Lung (tissue), 12 donors: ENCODE measurements around the gene GFPT2. TPM values are rescaled to one million over a fixed set of nuclear protein-coding genes. Genes with fewer than 3 reads are reported as not detected.

Experiments used
- ATAC-seq: fragments of 200-7000 bp; cut with Tn5 transposase; one replicate; pipeline ENCODE4 v1.9.1; 2020; ENCODE audit warnings: moderate number of reproducible peaks; ENCODE audit not compliant: insufficient read depth, low FRiP score
- DNase-seq, 3 donors: peaks; one replicate each; pipeline ENCODE4 v3.0.0-alpha.2; 2013 to 2017
- H3K27ac ChIP-seq, 2 donors: one replicate each; pipeline ENCODE4 v1.5.1; 2013; ENCODE audit warnings: mild to moderate bottlenecking in 2 of 2, moderate library complexity in 2 of 2, control low read depth in 1 of 2, inconsistent platforms in 1 of 2, low read depth in 1 of 2, low read length in 1 of 2
- H3K27me3 ChIP-seq, 3 donors: one replicate each; pipeline ENCODE4 v1.5.1; 2013; ENCODE audit warnings: low read length in 2 of 3; ENCODE audit not compliant: control insufficient read depth in 3 of 3, insufficient read depth in 3 of 3
- H3K36me3 ChIP-seq, 4 donors: one replicate each; pipeline ENCODE4 v1.5.1; 2013; ENCODE audit warnings: low read length in 4 of 4, mild to moderate bottlenecking in 1 of 4, moderate library complexity in 1 of 4; ENCODE audit not compliant: control insufficient read depth in 4 of 4, insufficient read depth in 4 of 4
- H3K4me1 ChIP-seq, 5 donors: one replicate each; pipeline ENCODE4 v1.5.1; 2013; ENCODE audit warnings: low read length in 5 of 5, mild to moderate bottlenecking in 2 of 5, moderate library complexity in 1 of 5; ENCODE audit not compliant: control insufficient read depth in 5 of 5, insufficient read depth in 5 of 5
- H3K4me3 ChIP-seq: one replicate; pipeline ENCODE4 v1.5.1; 2013; ENCODE audit warnings: mild to moderate bottlenecking, control low read depth, moderate library complexity
- H3K9ac ChIP-seq, 2 donors: one replicate each; pipeline ENCODE4 v1.5.1; 2013; ENCODE audit warnings: low read length in 2 of 2, control low read depth in 1 of 2; ENCODE audit not compliant: insufficient read depth in 1 of 2
- H3K9me3 ChIP-seq, 4 donors: one replicate each; pipeline ENCODE4 v1.5.1; 2013; ENCODE audit warnings: low read length in 3 of 4, mild to moderate bottlenecking in 1 of 4, moderate library complexity in 1 of 4; ENCODE audit not compliant: control insufficient read depth in 4 of 4, insufficient read depth in 3 of 4
- WGBS, 2 donors: extraction: QIAGEN DNeasy Blood & Tissue Kit; methylation state at CpG; one replicate each; pipeline ENCODE4 v1.1.7; 2013; 5-methylcytosine and 5-hydroxymethylcytosine counted together
- polyA plus RNA-seq, 2 donors: library from polyadenylated mRNA; stranded (reverse); fragments of 200-250 nt; gene quantifications; one replicate each; pipeline ENCODE4 v1.2.1, GENCODE V29; 2013
- total RNA-seq, 2 donors: library from RNA; depleted of rRNA in 1 of 2; stranded (reverse); fragments of >200 nt in 1 of 2; gene quantifications; one replicate each; pipeline ENCODE4 v1.2.1, GENCODE V29; 2014 to 2021
- TF ChIP-seq, protein P1 (sequence below): IDR thresholded peaks from 2 replicates; pipeline ENCODE4 v1.5.1; 2012; ENCODE audit warnings: mild to moderate bottlenecking; ENCODE audit errors: control extremely low read depth, extremely low read depth
- donor health status: control.
- donor health status: control.
- donor health status: Bipolar disorder and iron deficiency.
- donor health status: healthy.
- donor health status: DM: yes; HTN: yes; CAD: no.

The GFPT2 gene
- total and polyA plus RNA-seq, 4 donors = 11.1 to 26.6 (median 17.3) TPM

GRCh38 chr5:180366326-180366725 lies 13.2 kb upstream of the GFPT2 start:
- 61 to 69% methylated on average over 12 of the region's 12 CpGs for WGBS, 2 donors
- no peaks in the 10 kb centered on the region for H3K27me3 ChIP-seq
- H3K4me3 ChIP-seq = no peak overlapping the region
- no peaks in the 10 kb centered on the region for H3K36me3 ChIP-seq
- no peak overlapping the region for H3K27ac ChIP-seq
- H3K9ac ChIP-seq = no peak overlapping the region
- ATAC-seq = no peak
- TF ChIP-seq, protein P1, sequence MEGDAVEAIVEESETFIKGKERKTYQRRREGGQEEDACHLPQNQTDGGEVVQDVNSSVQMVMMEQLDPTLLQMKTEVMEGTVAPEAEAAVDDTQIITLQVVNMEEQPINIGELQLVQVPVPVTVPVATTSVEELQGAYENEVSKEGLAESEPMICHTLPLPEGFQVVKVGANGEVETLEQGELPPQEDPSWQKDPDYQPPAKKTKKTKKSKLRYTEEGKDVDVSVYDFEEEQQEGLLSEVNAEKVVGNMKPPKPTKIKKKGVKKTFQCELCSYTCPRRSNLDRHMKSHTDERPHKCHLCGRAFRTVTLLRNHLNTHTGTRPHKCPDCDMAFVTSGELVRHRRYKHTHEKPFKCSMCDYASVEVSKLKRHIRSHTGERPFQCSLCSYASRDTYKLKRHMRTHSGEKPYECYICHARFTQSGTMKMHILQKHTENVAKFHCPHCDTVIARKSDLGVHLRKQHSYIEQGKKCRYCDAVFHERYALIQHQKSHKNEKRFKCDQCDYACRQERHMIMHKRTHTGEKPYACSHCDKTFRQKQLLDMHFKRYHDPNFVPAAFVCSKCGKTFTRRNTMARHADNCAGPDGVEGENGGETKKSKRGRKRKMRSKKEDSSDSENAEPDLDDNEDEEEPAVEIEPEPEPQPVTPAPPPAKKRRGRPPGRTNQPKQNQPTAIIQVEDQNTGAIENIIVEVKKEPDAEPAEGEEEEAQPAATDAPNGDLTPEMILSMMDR = no peak
- DNase-seq = no peak
- H3K4me1 ChIP-seq = no peaks in the 10 kb centered on the region
- no peaks in the 10 kb centered on the region for H3K9me3 ChIP-seq

- Histone ChIP-seq H3K9me3 (no peaks in the 10 kb centered on the region), H3K27me3 (no peaks in the 10 kb centered on the region), H3K36me3 (no peaks in the 10 kb centered on the region), H3K4me3 (no peak overlapping the region), H3K9ac (no peak overlapping the region), H3K4me1 (no peaks in the 10 kb centered on the region), H3K27ac (no peak overlapping the region)
- DNase-seq (no peak), ATAC-seq (no peak)
- TF ChIP-seq, protein P1 = no peak
- WGBS, 2 donors = 80 to 84% methylated on average over 3 to 4 of the region's 4 CpGs
Measured at GRCh38 chr5:180365829-180366228, 12.7 kb upstream of the GFPT2 start.

DNA sequence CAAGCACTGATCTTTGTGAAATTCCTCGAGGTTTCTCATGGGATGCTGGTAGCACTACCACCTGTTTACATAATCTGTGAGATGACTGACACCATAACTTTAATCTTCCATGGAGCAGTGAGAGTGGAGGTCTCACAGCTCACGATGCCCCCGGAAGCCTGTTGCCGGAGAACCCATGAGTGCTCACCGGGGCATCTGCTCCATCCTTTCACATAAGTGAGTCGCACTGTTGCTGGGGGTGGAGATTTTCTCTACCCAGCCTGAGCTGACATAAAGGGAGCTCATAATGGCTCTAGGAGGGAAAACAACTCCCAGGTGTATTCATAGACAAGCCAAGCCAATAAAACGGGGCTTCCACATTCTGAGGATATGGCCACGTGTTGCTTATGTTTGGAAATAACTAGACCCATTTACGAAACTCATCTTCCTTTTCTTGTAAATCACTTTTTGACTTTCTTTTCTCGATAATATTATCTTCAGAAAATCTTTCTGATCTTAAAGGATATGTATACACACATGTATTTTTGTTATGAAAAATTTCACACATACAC lies 11.2 kb upstream of the GFPT2 start:
- DNase-seq (no peak), ATAC-seq (no peak)
- no peak overlapping the region for H3K4me3 ChIP-seq
- H3K27me3 ChIP-seq = no peaks in the 10 kb centered on the region
- H3K9ac ChIP-seq = no peak overlapping the region
- H3K36me3 ChIP-seq = no peaks in the 10 kb centered on the region
- no peak overlapping the region for H3K27ac ChIP-seq
- H3K4me1 ChIP-seq = no peaks in the 10 kb centered on the region
- WGBS, 2 donors = 80 to 85% methylated on average over 10 of the region's 10 CpGs
- TF ChIP-seq, protein P1 = no peak
- H3K9me3 ChIP-seq = no peaks in the 10 kb centered on the region
